Neural progenitor cell (in vitro differentiated cells): ENCODE measurements around the gene CLDN6. TPM values are rescaled to one million over a fixed set of nuclear protein-coding genes. Genes with fewer than 3 reads are reported as not detected.

Experiments
- DNase-seq: peaks from one replicate; pipeline ENCODE4 v3.0.0-alpha.2; 2016; ENCODE audit warnings: low spot score
- H2AFZ ChIP-seq: fragments of 200-600 bp; sonication (generic); replicated peaks from 2 replicates; pipeline ENCODE4 v1.6.1; 2016; ENCODE audit warnings: antibody characterized with exemption
- H3F3A ChIP-seq: fragments of 200-600 bp; sonication (generic); 2 replicates; pipeline ENCODE4 v1.6.1; 2016; ENCODE audit warnings: antibody characterized with exemption, low read depth
- H3K27ac ChIP-seq: fragments of 200-600 bp; sonication (generic); 2 replicates; pipeline ENCODE4 v1.5.1; 2016; ENCODE audit warnings: mild to moderate bottlenecking
- H3K27me3 ChIP-seq: fragments of 200-600 bp; sonication (generic); 2 replicates; pipeline ENCODE4 v1.6.1; 2016; ENCODE audit warnings: mild to moderate bottlenecking, moderate library complexity
- H3K36me3 ChIP-seq: fragments of 200-600 bp; sonication (generic); 2 replicates; pipeline ENCODE4 v1.5.1; 2016
- H3K4me1 ChIP-seq: fragments of 200-600 bp; sonication (generic); 2 replicates; pipeline ENCODE4 v1.6.1; 2016; ENCODE audit warnings: mixed run types
- H3K4me2 ChIP-seq: fragments of 200-600 bp; sonication (generic); 2 replicates; pipeline ENCODE4 v1.6.1; 2016
- H3K4me3 ChIP-seq: fragments of 200-600 bp; sonication (generic); 2 replicates; pipeline ENCODE4 v1.5.1; 2016
- H3K79me2 ChIP-seq: fragments of 200-600 bp; sonication (generic); 2 replicates; pipeline ENCODE4 v1.6.1; 2016; ENCODE audit warnings: low read depth
- H3K9ac ChIP-seq: fragments of 200-600 bp; sonication (generic); 2 replicates; pipeline ENCODE4 v1.6.1; 2016
- H3K9me3 ChIP-seq: fragments of 200-600 bp; sonication (generic); 2 replicates; pipeline ENCODE4 v1.5.1; 2016; ENCODE audit warnings: low read depth
- H4K20me1 ChIP-seq: fragments of 200-600 bp; sonication (generic); 2 replicates; pipeline ENCODE4 v1.6.1; 2016; ENCODE audit warnings: low read depth
- H3K27ac Mint-ChIP-seq: 3 replicates; pipeline ENCODE4 v1.8.0; 2021; ENCODE audit warnings: mixed read lengths
- H3K27me3 Mint-ChIP-seq: 2 replicates; pipeline ENCODE4 v1.8.0; 2022; ENCODE audit warnings: low read depth, mild to moderate bottlenecking, inconsistent platforms, moderate library complexity, mixed read lengths; ENCODE audit not compliant: insufficient read depth
- H3K36me3 Mint-ChIP-seq: 3 replicates; pipeline ENCODE4 v1.8.0; 2021; ENCODE audit warnings: mixed read lengths
- H3K4me1 Mint-ChIP-seq: 3 replicates; pipeline ENCODE4 v1.8.0; 2021; ENCODE audit warnings: mixed read lengths
- H3K4me3 Mint-ChIP-seq: 3 replicates; pipeline ENCODE4 v1.8.0; 2021; ENCODE audit warnings: mild to moderate bottlenecking, moderate library complexity, mixed read lengths
- H3K9me3 Mint-ChIP-seq: 3 replicates; pipeline ENCODE4 v1.8.0; 2020; ENCODE audit warnings: mixed read lengths
- CTCF ChIP-seq: fragments of 200-600 bp; sonication (generic); IDR thresholded peaks from 2 replicates; pipeline ENCODE4 v1.5.1; 2017; ENCODE audit warnings: antibody characterized with exemption, mild to moderate bottlenecking
- EZH2 ChIP-seq: fragments of 200-600 bp; sonication (generic); IDR thresholded peaks from 2 replicates; pipeline ENCODE4 v1.6.1; 2017; ENCODE audit warnings: antibody characterized with exemption, mild to moderate bottlenecking, moderate library complexity
- EZH2phosphoT487 ChIP-seq: fragments of 200-600 bp; sonication (generic); IDR thresholded peaks from 2 replicates; pipeline ENCODE4 v1.6.1; 2017; ENCODE audit warnings: antibody characterized with exemption
- total RNA-seq: library from RNA; depleted of rRNA; stranded (reverse); fragments of >200 nt; gene quantifications from 2 replicates; pipeline ENCODE4 v1.2.3, GENCODE V29; 2015; ENCODE audit warnings: low replicate concordance

Gene CLDN6
- total RNA-seq, 1 donor from 2014 or later: 31.6 TPM

GRCh38 chr16:3028716-3029319, 10.8 kb upstream of the CLDN6 start:
- Histone ChIP-seq H2AFZ (no peak overlapping the region), H3K36me3 (no peaks in the 10 kb centered on the region), H3F3A (peaks cover 15% of the 10 kb centered on the region), H3K79me2 (peaks cover 10% of the 10 kb centered on the region), H3K4me3 (no peak overlapping the region), H3K9me3 (no peaks in the 10 kb centered on the region), H3K4me2 (no peak overlapping the region), H3K27me3 (peaks cover 29% of the 10 kb centered on the region), H4K20me1 (peaks cover 36% of the 10 kb centered on the region), H3K9ac (no peak overlapping the region), H3K4me1 (peaks cover 9% of the 10 kb centered on the region), H3K27ac (no peak overlapping the region)
- no peaks in the 10 kb centered on the region for H3K9me3 Mint-ChIP-seq
- TF ChIP-seq CTCF: no peak
- no peak for TF ChIP-seq EZH2phosphoT487
- no peak for TF ChIP-seq EZH2
- peaks cover 28% of the 10 kb centered on the region for H3K27me3 Mint-ChIP-seq
- peaks cover 22% of the 10 kb centered on the region for H3K4me1 Mint-ChIP-seq
- no peak overlapping the region for H3K27ac Mint-ChIP-seq
- peaks cover 9% of the 10 kb centered on the region for H3K36me3 Mint-ChIP-seq
- no peak overlapping the region for H3K4me3 Mint-ChIP-seq
- no peak for DNase-seq

- H3K4me3 Mint-ChIP-seq: peak overlapping the region; percentile 13
Observed at GRCh38 chr16:3027983-3028715, 10.2 kb upstream of the CLDN6 start.

GRCh38 chr16:3027489-3027795, 9.5 kb upstream of the CLDN6 start:
- H3K4me3 Mint-ChIP-seq: no peak overlapping the region
- no peaks in the 10 kb centered on the region for H3K36me3 ChIP-seq
- H3K4me2 ChIP-seq: no peak overlapping the region
- H3K36me3 Mint-ChIP-seq: peaks cover 9% of the 10 kb centered on the region
- no peak overlapping the region for H3K4me3 ChIP-seq
- H3K27ac Mint-ChIP-seq: no peak overlapping the region
- peaks cover 15% of the 10 kb centered on the region for H3K27me3 ChIP-seq
- peaks cover 18% of the 10 kb centered on the region for H3K4me1 ChIP-seq
- peaks cover 24% of the 10 kb centered on the region for H3F3A ChIP-seq
- H3K27me3 Mint-ChIP-seq: peaks cover 22% of the 10 kb centered on the region
- H3K9me3 ChIP-seq: no peaks in the 10 kb centered on the region
- H3K79me2 ChIP-seq: peaks cover 10% of the 10 kb centered on the region
- H4K20me1 ChIP-seq: peaks cover 46% of the 10 kb centered on the region
- no peak for TF ChIP-seq CTCF
- no peak for TF ChIP-seq EZH2
- TF ChIP-seq EZH2phosphoT487: no peak
- no peak overlapping the region for H2AFZ ChIP-seq
- peaks cover 28% of the 10 kb centered on the region for H3K4me1 Mint-ChIP-seq
- DNase-seq: no peak
- H3K9ac ChIP-seq: no peak overlapping the region
- no peak overlapping the region for H3K27ac ChIP-seq
- H3K9me3 Mint-ChIP-seq: no peaks in the 10 kb centered on the region

More at GRCh38 chr16:3027983-3028715, 10.2 kb upstream of the CLDN6 start:
- no peak overlapping the region for H3K27ac Mint-ChIP-seq
- Histone ChIP-seq H3K9me3 (no peaks in the 10 kb centered on the region), H3K27ac (no peak overlapping the region), H3K4me3 (peak overlapping the region; percentile 8), H3K79me2 (peaks cover 10% of the 10 kb centered on the region), H3K36me3 (no peaks in the 10 kb centered on the region), H3K27me3 (peaks cover 22% of the 10 kb centered on the region), H4K20me1 (peaks cover 39% of the 10 kb centered on the region), H3F3A (peaks cover 17% of the 10 kb centered on the region), H3K4me1 (peaks cover 10% of the 10 kb centered on the region), H2AFZ (no peak overlapping the region), H3K4me2 (peak overlapping the region; percentile 74), H3K9ac (no peak overlapping the region)
- peaks cover 22% of the 10 kb centered on the region for H3K27me3 Mint-ChIP-seq
- peaks cover 9% of the 10 kb centered on the region for H3K36me3 Mint-ChIP-seq
- peak; percentile 85 for TF ChIP-seq CTCF
- TF ChIP-seq EZH2phosphoT487: no peak
- DNase-seq: peak; percentile 96
- H3K9me3 Mint-ChIP-seq: no peaks in the 10 kb centered on the region
- H3K4me1 Mint-ChIP-seq: peaks cover 26% of the 10 kb centered on the region
